ENCODE measurements around the gene SARDH. TPM values are rescaled to one million over a fixed set of nuclear protein-coding genes. Genes with fewer than 3 reads are reported as not detected.
"Not testable (repeated sequence)": the region's sequence is repeated elsewhere in the genome, so short reads cannot be mapped to it uniquely, and the experiment has no call there.

SARDH gene
- total RNA-seq, 3 donors from 2014 or later: 3.6 to 5.5 (median 5.0) TPM

DNA sequence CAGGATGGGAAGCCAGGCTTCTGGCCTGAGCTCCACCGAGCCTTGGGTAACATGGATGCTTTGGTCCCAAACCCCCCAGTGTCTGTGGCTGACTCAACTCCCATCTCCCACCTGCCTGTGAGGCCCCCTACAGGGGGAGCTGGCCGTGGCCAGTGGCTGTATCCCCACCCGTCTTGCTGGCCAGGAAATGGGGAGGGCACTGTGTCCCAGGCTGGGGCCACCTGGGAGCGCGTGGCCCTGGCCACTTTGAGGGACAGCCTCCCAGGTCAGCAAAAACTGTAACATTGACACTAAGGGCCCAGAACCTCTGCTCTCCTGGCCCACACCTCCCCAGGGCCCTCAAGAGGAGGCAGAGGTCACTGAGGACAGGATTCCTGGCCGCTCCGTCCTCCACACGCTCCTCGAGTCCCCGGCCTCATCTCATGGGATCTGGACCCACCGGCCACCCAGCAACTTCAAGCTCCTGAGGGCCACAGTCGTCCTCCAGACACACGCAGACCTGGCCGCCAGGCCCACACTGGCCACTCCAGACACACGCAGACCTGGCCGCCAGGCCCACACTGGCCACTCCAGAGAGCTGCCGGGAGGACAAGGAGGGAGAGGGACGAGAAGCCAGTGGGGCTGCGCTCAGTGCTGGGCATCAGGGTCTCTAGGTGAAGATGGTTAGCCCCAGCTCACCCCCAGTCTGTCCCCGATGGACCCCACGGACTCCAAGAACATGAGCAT is 57.7 kb downstream of the SARDH start:
- no peaks in the 10 kb centered on the region for H3K9me3 Mint-ChIP-seq
- peaks cover 56% of the 10 kb centered on the region for H3K4me1 Mint-ChIP-seq (ENCODE audit: low read depth)
- H3K27me3 Mint-ChIP-seq (ENCODE audit: low read depth): no peaks in the 10 kb centered on the region
- H3K4me3 Mint-ChIP-seq: no peak overlapping the region
- DNase-seq (no peak), ATAC-seq (no peak)
- H3K36me3 Mint-ChIP-seq (ENCODE audit: insufficient read depth): no peaks in the 10 kb centered on the region

DNA sequence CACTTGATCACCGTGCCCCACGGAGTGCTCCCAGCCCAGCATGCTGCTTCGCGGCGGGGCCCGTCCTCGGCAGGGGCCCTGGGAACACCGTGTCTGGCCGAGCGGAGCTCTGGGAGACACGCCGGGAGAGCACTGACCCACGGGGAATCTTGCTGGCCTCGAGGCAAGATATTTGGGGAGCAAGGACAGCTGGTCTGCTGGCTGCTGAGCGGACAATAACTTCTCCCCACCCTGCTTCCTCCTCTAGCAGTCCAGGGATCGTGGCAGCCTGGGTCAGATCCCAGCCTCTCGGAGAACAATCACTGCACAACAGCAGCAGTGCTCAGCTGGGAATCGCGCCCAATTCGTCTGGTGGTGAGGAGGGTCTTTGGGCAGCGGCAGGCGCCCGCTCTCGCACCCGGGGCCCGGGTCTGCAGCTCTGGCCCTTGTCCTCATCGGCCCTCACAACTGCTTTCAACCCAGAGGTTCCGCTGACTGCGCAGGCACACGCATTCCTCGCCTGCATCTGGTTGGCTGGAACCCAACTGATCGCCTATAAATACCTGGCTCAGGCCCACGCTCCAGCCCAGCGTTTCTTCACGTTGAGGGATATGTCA is 58.6 kb downstream of the SARDH start:
- DNase-seq: no peak
- H3K27me3 Mint-ChIP-seq (ENCODE audit: low read depth): no peaks in the 10 kb centered on the region
- H3K9me3 Mint-ChIP-seq: no peaks in the 10 kb centered on the region
- no peak overlapping the region for H3K4me3 Mint-ChIP-seq
- peaks cover 60% of the 10 kb centered on the region for H3K4me1 Mint-ChIP-seq (ENCODE audit: low read depth)
- no peak for ATAC-seq
- H3K36me3 Mint-ChIP-seq (ENCODE audit: insufficient read depth): no peaks in the 10 kb centered on the region

DNA sequence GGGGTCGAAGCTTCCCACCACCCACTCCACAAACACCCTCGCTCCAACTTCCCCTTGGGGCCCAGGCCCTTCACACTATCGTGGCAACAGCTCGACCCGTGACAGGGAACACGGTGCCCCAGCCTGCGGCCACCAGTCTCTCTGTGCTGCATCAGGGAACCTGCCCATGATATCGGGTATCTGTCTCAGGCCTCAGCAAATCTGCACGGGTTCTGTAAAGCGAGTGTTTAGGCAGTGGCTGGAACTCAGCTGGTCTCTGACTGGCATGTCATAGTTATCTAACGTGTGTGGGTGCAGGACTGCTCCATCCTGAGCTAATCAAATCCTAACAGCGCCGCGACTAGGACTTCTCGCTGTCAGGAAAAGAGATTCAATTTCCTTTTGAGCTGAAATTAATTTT is 59.1 kb downstream of the SARDH start:
- peaks cover 57% of the 10 kb centered on the region for H3K4me1 Mint-ChIP-seq (ENCODE audit: low read depth)
- H3K27me3 Mint-ChIP-seq (ENCODE audit: low read depth): no peaks in the 10 kb centered on the region
- no peaks in the 10 kb centered on the region for H3K9me3 Mint-ChIP-seq
- ATAC-seq (no peak), DNase-seq (no peak)
- H3K4me3 Mint-ChIP-seq: no peak overlapping the region
- no peaks in the 10 kb centered on the region for H3K36me3 Mint-ChIP-seq (ENCODE audit: insufficient read depth)

DNA sequence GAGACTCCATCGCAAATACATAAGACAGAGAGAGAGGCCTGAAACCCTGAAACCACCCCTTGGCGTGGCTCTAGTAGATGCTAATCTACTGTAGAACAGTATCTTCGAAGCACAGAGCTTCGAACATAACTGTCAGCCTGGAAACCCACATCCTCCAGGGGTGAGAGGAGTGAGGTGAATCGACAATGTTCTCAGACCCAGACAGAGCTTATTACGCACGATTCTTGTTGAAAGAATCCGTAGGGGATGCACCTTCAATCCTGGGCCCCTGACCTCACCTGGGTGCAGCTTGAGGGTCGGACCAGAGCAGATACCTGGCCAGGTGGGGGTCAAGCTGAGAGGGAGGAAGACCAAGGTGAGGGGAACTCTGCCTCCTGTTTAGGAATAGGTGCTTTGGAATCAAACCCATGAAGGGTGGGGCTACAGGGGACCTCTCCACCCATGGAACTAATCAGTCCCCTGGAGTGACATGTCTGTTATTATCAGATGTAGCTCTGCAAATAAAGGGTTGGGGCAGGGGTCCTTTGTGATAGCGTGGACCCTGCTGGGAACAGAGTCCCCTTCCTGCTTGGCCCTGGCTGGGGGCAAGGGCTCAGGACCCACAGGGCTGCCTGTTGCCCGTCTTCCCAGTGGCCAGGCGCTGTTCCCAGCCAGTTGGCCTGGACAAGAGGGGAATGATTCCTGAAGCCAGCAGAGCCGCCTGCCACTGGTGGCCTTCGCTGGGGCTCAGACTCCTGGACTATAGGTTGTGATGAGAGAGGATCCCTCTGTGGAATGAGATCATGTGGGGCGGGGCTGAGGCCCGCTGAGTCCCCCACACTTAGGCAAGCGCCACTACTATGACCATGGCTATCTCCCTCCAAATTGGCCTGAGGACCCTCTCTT is 60.8 kb downstream of the SARDH start:
- H3K36me3 Mint-ChIP-seq (ENCODE audit: insufficient read depth): no peaks in the 10 kb centered on the region
- H3K4me1 Mint-ChIP-seq (ENCODE audit: low read depth): peaks cover 43% of the 10 kb centered on the region
- H3K9me3 Mint-ChIP-seq: no peaks in the 10 kb centered on the region
- DNase-seq (peak; percentile 44), ATAC-seq (peak; percentile 97 to 98)
- H3K4me3 Mint-ChIP-seq: peak overlapping the region; percentile 46
- H3K27me3 Mint-ChIP-seq (ENCODE audit: low read depth): no peaks in the 10 kb centered on the region

DNA sequence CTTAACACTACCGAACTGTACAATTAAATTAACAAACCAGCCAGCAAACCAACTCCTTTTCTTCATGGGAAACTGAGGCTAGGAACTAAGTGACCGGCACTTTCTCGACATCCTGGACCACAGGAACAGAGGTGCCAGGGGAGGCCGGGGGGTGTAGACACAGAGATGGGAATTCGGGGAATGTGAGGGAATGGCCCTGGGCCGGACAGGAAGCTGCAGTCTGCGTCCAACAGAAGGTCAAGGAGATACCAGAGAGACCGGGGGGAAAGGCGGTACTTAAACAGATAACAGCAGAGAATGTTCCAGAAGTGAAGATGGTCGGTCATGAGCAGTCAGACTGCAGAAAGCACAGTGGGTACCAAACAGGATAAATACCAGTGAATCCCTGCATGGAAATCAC is 61.7 kb downstream of the SARDH start:
- ATAC-seq: no peak

DNA sequence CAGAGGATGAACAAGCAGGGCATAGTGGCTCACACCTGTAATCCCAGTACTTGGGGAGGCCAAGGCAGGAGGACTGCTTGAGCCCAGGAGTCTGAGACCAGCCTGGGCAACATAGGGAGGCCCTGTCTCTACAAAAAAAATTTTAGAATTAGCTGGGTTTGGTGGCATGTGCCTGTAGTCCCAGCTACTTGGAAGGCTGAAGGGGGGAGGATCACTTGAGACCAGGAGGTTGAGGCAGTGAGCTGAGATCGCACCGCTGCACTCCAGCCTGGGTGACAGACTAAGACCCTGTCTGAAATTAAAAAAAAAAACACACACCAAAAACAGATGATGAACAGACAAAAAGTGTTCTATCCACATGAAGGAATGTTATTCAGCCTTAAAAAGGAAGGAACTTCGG is 62.4 kb downstream of the SARDH start:
- DNase-seq; H3K4me3 Mint-ChIP-seq; ATAC-seq; H3K27me3 Mint-ChIP-seq (ENCODE audit: low read depth); H3K9me3 Mint-ChIP-seq; H3K36me3 Mint-ChIP-seq (ENCODE audit: insufficient read depth): not testable (repeated sequence)
- peaks cover 38% of the 10 kb centered on the region for H3K4me1 Mint-ChIP-seq (ENCODE audit: low read depth)

More for the DNA sequence above, 61.7 kb downstream of the SARDH start:
- H3K36me3 Mint-ChIP-seq (ENCODE audit: insufficient read depth): peaks cover 3% of the 10 kb centered on the region
- H3K4me1 Mint-ChIP-seq (ENCODE audit: low read depth): peaks cover 36% of the 10 kb centered on the region
- DNase-seq: no peak
- no peaks in the 10 kb centered on the region for H3K9me3 Mint-ChIP-seq
- no peak overlapping the region for H3K4me3 Mint-ChIP-seq
- no peaks in the 10 kb centered on the region for H3K27me3 Mint-ChIP-seq (ENCODE audit: low read depth)

DNA sequence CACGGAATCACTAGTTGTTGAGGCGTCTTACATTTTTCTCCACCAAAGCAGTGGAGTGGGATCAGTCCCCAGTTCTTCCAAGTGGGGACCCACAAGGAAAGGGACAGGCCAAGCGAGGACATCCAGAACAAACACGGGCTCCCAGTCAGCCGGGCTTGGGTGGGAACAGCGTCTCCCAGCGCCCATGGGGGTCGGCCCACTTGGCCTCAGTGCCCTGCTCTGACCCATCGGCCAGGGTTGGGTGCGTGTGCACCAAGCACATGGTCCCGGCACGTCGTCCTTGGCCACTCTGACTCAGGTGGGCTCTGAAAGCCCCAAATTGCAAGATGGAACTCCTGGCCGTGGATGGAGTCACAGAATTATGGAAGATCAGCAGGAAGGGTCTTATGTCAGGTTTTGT is 64.1 kb downstream of the SARDH start:
- H3K36me3 Mint-ChIP-seq (ENCODE audit: insufficient read depth): peaks cover 3% of the 10 kb centered on the region
- peaks cover 38% of the 10 kb centered on the region for H3K4me1 Mint-ChIP-seq (ENCODE audit: low read depth)
- no peaks in the 10 kb centered on the region for H3K9me3 Mint-ChIP-seq
- no peaks in the 10 kb centered on the region for H3K27me3 Mint-ChIP-seq (ENCODE audit: low read depth)
- ATAC-seq (no peak), DNase-seq (no peak)
- no peak overlapping the region for H3K4me3 Mint-ChIP-seq

DNA sequence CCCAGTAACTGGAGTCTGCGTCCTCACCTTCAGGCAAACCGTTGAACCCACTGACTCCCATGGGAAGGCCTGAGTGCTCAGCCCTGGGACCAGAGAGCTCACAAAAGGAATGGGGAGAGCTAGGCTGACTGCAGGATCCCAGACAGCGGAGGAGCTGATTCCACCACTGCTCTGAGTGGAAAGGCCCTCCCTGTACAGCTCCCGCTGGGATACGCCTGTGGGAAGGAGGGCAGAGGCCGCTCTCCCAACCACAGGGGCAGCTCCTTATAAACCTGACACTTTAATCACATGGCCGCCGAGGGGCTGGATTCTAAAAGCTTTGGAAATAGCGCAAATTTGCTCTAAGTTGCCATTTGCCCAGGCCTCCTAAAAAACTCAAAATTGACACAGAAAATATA is 64.9 kb downstream of the SARDH start:
- no peak for DNase-seq
- H3K4me3 Mint-ChIP-seq: no peak overlapping the region
- H3K36me3 Mint-ChIP-seq (ENCODE audit: insufficient read depth): peaks cover 3% of the 10 kb centered on the region
- no peaks in the 10 kb centered on the region for H3K9me3 Mint-ChIP-seq
- no peaks in the 10 kb centered on the region for H3K27me3 Mint-ChIP-seq (ENCODE audit: low read depth)
- peaks cover 32% of the 10 kb centered on the region for H3K4me1 Mint-ChIP-seq (ENCODE audit: low read depth)
- ATAC-seq: no peak

DNA sequence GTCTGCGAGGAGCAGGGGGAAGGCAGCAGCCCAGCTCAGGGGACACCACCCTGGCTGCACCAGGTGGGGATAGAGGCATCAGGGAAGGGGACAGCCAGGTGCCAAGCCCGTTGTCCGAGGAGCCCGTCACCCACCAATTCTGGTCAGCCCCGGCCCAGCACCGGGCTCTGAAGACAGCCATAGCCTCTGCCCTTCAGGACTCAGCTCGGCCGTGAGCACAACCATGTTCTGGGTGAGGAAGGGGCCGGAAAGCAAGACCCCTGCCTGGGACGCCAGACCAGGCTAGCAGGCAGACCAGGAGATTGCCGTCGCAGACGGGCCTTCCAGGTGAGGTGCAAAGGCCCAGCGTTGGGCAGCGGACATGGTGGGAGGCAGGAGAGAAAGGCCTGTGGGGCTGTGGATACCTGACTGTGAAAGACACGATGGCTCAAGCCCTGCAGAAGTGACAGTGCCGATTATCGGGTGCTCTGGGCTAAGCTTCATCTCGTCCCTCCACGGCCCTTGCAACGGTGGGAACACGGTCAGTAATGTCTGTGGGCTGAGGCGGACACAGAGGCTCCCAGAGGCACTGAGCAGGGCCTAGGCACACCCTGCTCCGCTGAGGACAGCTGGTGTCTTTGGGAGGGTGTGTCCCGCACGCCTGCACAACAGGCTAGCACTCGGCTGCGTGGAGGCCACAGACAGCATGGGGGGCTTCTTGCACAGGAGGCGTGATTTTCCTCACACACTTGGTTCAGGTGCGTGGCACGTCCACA is 65.5 kb downstream of the SARDH start:
- Mint-ChIP-seq H3K4me3 (no peak overlapping the region), H3K27me3 (ENCODE audit: low read depth) (no peaks in the 10 kb centered on the region)

DNA sequence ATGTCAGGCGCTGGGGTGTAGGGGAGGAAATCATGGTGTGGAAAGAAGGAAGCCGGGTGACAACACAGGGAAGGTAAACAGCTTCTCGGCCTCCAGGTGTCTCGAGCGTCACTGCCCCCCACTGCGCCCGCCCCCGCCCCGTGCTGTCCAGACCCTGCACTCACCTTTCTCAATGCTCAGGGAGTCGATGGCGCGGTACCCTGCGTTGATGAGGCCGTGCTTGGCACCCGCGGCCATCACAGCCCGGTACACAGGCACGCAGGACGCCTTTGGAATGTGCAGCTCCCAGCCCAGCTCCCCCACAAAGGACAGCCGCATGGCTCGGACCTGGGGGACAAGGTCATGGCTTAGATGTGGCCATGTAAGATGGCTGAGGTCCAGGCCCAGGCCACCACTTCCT is 66.8 kb downstream of the SARDH start:
- Mint-ChIP-seq H3K4me1 (ENCODE audit: low read depth) (peaks cover 16% of the 10 kb centered on the region), H3K9me3 (no peaks in the 10 kb centered on the region), H3K36me3 (ENCODE audit: insufficient read depth) (peaks cover 3% of the 10 kb centered on the region), H3K27me3 (ENCODE audit: low read depth) (no peaks in the 10 kb centered on the region), H3K4me3 (no peak overlapping the region)
- DNase-seq (no peak), ATAC-seq (no peak)

More for the DNA sequence above, 65.5 kb downstream of the SARDH start:
- no peak for ATAC-seq
- no peaks in the 10 kb centered on the region for H3K9me3 Mint-ChIP-seq
- H3K36me3 Mint-ChIP-seq (ENCODE audit: insufficient read depth): peaks cover 3% of the 10 kb centered on the region
- peaks cover 29% of the 10 kb centered on the region for H3K4me1 Mint-ChIP-seq (ENCODE audit: low read depth)
- DNase-seq: no peak

DNA sequence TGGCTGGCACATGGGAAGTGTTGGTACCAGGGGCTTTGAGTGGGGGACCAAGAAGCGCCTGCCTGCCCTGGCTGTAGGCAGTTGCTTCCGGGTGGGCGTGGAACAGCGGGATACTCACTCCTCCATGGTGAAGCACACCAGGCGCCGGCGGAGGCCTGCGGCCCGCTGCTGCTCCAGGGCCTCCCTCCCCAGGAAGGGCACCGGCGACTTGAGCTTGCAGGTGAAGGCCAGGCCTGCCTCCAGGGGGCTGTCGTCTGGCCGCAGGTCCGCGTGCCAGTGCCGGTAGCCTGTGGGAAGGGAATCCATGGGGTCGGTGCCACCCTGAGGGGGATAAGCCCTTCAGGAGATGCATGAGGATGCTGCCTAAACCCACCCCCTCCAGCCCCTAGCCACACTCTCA is 67.7 kb downstream of the SARDH start:
- no peak for ATAC-seq
- DNase-seq: no peak
- Mint-ChIP-seq H3K9me3 (no peaks in the 10 kb centered on the region), H3K4me1 (ENCODE audit: low read depth) (peaks cover 7% of the 10 kb centered on the region), H3K36me3 (ENCODE audit: insufficient read depth) (peaks cover 3% of the 10 kb centered on the region), H3K27me3 (ENCODE audit: low read depth) (no peaks in the 10 kb centered on the region), H3K4me3 (no peak overlapping the region)

DNA sequence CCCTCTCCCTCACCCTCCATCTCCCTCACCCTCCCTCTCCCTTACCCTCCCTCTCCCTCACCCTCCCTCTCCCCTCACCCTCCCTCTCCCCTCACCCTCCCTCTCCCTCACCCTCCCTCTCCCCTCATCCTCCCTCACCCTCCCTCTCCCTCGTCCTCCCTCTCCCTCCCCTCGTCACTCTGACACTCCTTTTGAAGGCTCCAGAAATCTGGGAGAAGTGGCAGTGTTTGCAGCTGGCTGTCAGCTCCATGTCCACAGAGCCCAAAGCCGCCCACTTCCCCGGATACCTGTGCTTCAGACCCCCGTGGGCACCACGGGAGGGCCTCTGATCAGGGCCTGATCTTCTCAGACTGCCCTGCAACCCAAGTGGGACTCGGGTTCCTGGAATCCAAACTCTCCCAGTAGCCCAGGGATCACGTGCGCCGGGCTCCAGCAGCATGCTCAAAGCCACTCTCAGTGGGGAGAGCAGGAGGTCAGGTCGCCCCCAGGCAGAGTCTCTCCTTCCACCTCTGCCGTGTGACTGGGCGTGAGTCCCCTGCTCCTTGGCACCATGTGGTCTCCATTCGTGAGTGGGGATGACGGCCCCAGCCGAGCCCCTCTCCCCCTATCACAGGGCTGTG is 68.9 kb downstream of the SARDH start:
- ATAC-seq (no peak), DNase-seq (no peak)
- Mint-ChIP-seq H3K9me3 (no peaks in the 10 kb centered on the region), H3K27me3 (ENCODE audit: low read depth) (no peaks in the 10 kb centered on the region), H3K4me1 (ENCODE audit: low read depth) (peaks cover 2% of the 10 kb centered on the region), H3K4me3 (no peak overlapping the region), H3K36me3 (ENCODE audit: insufficient read depth) (peaks cover 3% of the 10 kb centered on the region)

DNA sequence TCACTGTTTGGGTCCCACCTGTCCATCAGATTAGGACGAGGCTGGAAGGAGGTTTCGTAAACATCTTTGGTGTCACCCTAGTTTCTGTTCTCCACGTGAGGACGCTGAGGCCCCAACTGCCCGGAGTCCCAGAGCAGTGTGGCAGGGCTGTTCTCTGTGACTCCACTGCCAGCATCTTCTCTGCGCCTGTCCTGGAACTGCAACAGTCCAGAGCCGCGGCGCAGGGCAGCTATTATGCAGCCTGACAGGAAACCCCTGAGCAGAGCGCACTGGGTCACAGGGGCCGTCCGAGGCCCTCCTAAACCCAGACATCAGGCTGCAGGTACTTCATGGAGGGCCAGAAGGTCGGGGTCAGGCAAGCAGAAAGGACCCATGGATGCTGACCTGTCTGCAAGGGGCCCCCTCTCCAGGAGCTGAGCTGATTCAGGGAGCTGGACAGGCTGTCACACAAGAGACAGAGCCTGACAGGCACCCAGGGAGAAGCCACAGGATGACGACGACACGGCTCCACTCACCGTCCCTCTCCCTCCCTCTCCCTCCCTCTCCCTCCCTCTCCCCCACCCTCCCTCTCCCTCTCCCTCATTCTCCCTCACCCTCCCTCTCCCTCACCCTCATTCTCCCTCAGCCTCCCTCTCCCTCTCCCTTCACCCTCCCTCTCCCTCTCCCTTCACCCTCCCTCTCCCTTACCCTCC is 70.2 kb downstream of the SARDH start:
- no peak overlapping the region for H3K4me3 Mint-ChIP-seq
- peaks cover 3% of the 10 kb centered on the region for H3K36me3 Mint-ChIP-seq (ENCODE audit: insufficient read depth)
- no peaks in the 10 kb centered on the region for H3K27me3 Mint-ChIP-seq (ENCODE audit: low read depth)
- DNase-seq (no peak), ATAC-seq (no peak)
- peaks cover 2% of the 10 kb centered on the region for H3K4me1 Mint-ChIP-seq (ENCODE audit: low read depth)
- no peaks in the 10 kb centered on the region for H3K9me3 Mint-ChIP-seq
